SK-N-MC (cell line): ENCODE measurements around the gene RANBP3L.
A peak's percentile ranks its signal among the peaks of the same experiment; 100 is the strongest.

Source experiments
- DNase-seq: peaks from one replicate; pipeline ENCODE4 v3.0.0-alpha.2; 2011; ENCODE audit warnings: low read depth, low spot score
- H3K27ac ChIP-seq: fragments of 200-600 bp; sonication (generic); 2 replicates; pipeline ENCODE4 v1.5.1; 2016; ENCODE audit warnings: mixed run types
- H3K36me3 ChIP-seq: fragments of 200-600 bp; sonication (generic); 2 replicates; pipeline ENCODE4 v1.6.1; 2017; ENCODE audit warnings: antibody characterized with exemption, low read length, mixed read lengths; ENCODE audit not compliant: insufficient read depth
- H3K4me3 ChIP-seq: fragments of 200-600 bp; sonication (generic); 2 replicates; pipeline ENCODE4 v1.5.1; 2016
- H3K9ac ChIP-seq: fragments of 200-600 bp; sonication (generic); 2 replicates; pipeline ENCODE4 v1.8.0; 2017; ENCODE audit warnings: mixed run types, mixed read lengths; ENCODE audit not compliant: insufficient read length
- H3K9me3 ChIP-seq: fragments of 200-600 bp; sonication (generic); 2 replicates; pipeline ENCODE4 v1.6.1; 2017; ENCODE audit warnings: low read depth, mild to moderate bottlenecking, antibody characterized with exemption, low read length, moderate library complexity, mixed read lengths
- EZH2 ChIP-seq: fragments of 200-600 bp; sonication (generic); IDR thresholded peaks from one replicate; pipeline ENCODE4 v1.6.1; 2017; ENCODE audit warnings: antibody characterized with exemption
- FOXP2 ChIP-seq: optimal IDR thresholded peaks from 2 replicates; pipeline ENCODE3; 2011; ENCODE audit warnings: mild to moderate bottlenecking, moderate library complexity; ENCODE audit not compliant: insufficient read depth; ENCODE audit errors: extremely low read length, control extremely low read depth
- POLR2AphosphoS5 ChIP-seq: IDR thresholded peaks from 2 replicates; pipeline ENCODE4 v1.6.1; 2012; ENCODE audit warnings: mild to moderate bottlenecking, low read depth, low read length, borderline replicate concordance

RANBP3L gene

GRCh38 chr5:36323926-36324781, 22.5 kb upstream of the RANBP3L start:
- H3K36me3 ChIP-seq: no peaks in the 10 kb centered on the region
- no peak overlapping the region for H3K9ac ChIP-seq
- TF ChIP-seq EZH2 (no peak), POLR2AphosphoS5 (no peak), FOXP2 (no peak)
- H3K27ac ChIP-seq: no peak overlapping the region
- H3K4me3 ChIP-seq: no peak overlapping the region
- no peaks in the 10 kb centered on the region for H3K9me3 ChIP-seq
- no peak for DNase-seq

GRCh38 chr5:36312953-36313672, 11.4 kb upstream of the RANBP3L start:
- no peak for DNase-seq
- Histone ChIP-seq H3K36me3 (no peaks in the 10 kb centered on the region), H3K4me3 (no peak overlapping the region), H3K9me3 (no peaks in the 10 kb centered on the region), H3K9ac (no peak overlapping the region), H3K27ac (no peak overlapping the region)
- TF ChIP-seq EZH2 (no peak), POLR2AphosphoS5 (no peak), FOXP2 (no peak)

- Histone ChIP-seq H3K36me3 (no peaks in the 10 kb centered on the region), H3K4me3 (no peak overlapping the region), H3K27ac (no peak overlapping the region), H3K9ac (no peak overlapping the region), H3K9me3 (no peaks in the 10 kb centered on the region)
- DNase-seq: no peak
- no peak for TF ChIP-seq EZH2
- no peak for TF ChIP-seq POLR2AphosphoS5
- no peak for TF ChIP-seq FOXP2
Measured at GRCh38 chr5:36311956-36312355, 10.3 kb upstream of the RANBP3L start.

GRCh38 chr5:36310138-36310537, 8.4 kb upstream of the RANBP3L start:
- H3K9me3 ChIP-seq: no peaks in the 10 kb centered on the region
- H3K36me3 ChIP-seq: no peaks in the 10 kb centered on the region
- TF ChIP-seq EZH2: no peak
- TF ChIP-seq POLR2AphosphoS5: no peak
- TF ChIP-seq FOXP2: no peak
- DNase-seq: no peak
- H3K4me3 ChIP-seq: no peak overlapping the region
- H3K27ac ChIP-seq: no peak overlapping the region
- no peak overlapping the region for H3K9ac ChIP-seq

- DNase-seq: no peak
- H3K4me3 ChIP-seq: no peak overlapping the region
- no peak overlapping the region for H3K27ac ChIP-seq
- H3K9ac ChIP-seq: no peak overlapping the region
- H3K9me3 ChIP-seq: no peaks in the 10 kb centered on the region
- H3K36me3 ChIP-seq: no peaks in the 10 kb centered on the region
- no peak for TF ChIP-seq POLR2AphosphoS5
- TF ChIP-seq EZH2: no peak
- TF ChIP-seq FOXP2: no peak
Measured at GRCh38 chr5:36305571-36306326, 4.0 kb upstream of the RANBP3L start.

- H3K4me3 ChIP-seq: no peak overlapping the region
- no peak for TF ChIP-seq FOXP2
- TF ChIP-seq POLR2AphosphoS5: no peak
- TF ChIP-seq EZH2: no peak
- no peak overlapping the region for H3K9ac ChIP-seq
- DNase-seq: no peak
- H3K27ac ChIP-seq: no peak overlapping the region
- H3K36me3 ChIP-seq: no peaks in the 10 kb centered on the region
- no peaks in the 10 kb centered on the region for H3K9me3 ChIP-seq
Measured at GRCh38 chr5:36304095-36304805, 2.5 kb upstream of the RANBP3L start.

GRCh38 chr5:36300927-36301540, 668 bp downstream of the RANBP3L start:
- TF ChIP-seq POLR2AphosphoS5 (no peak), EZH2 (no peak), FOXP2 (no peak)
- Histone ChIP-seq H3K27ac (peak overlapping the region; percentile 63; the same call in 1 of the 2 replicates), H3K4me3 (no peak overlapping the region; the same call in 1 of the 2 replicates), H3K9me3 (no peaks in the 10 kb centered on the region), H3K9ac (peak overlapping the region; percentile 6), H3K36me3 (no peaks in the 10 kb centered on the region)
- no peak for DNase-seq
